Keratinocyte (primary cell): ENCODE measurements around the gene ECI1. TPM values are rescaled to one million over a fixed set of nuclear protein-coding genes. Genes with fewer than 3 reads are reported as not detected.

ENCODE experiments used
- DNase-seq: peaks from one replicate; pipeline ENCODE4 v3.0.0-alpha.2; 2011; ENCODE audit warnings: low read depth, missing footprints, low spot score
- FAIRE-seq: peaks from 2 replicates; lab custom pipeline; 2011; peaks lifted over from hg19 to GRCh38; lab: Jason Lieb, UNC
- H2AFZ ChIP-seq: 2 replicates; pipeline ENCODE4 v1.6.0; 2012; ENCODE audit warnings: low read length, control low read depth, inconsistent platforms; ENCODE audit not compliant: control insufficient read depth
- H3K27ac ChIP-seq: 2 replicates; pipeline ENCODE4 v1.5.1; 2011; ENCODE audit warnings: low read length; ENCODE audit not compliant: control insufficient read depth, insufficient read depth
- H3K27me3 ChIP-seq: 3 replicates; pipeline ENCODE4 v1.6.0; 2011; ENCODE audit warnings: low read length; ENCODE audit not compliant: control insufficient read depth, insufficient read depth; ENCODE audit errors: extremely low read depth
- H3K36me3 ChIP-seq, 2 experiments: 2 replicates in 1 of 2; 3 replicates in 1 of 2; pipeline ENCODE4 v1.5.1; 2011; ENCODE audit warnings: low read length in 2 of 2, mild to moderate bottlenecking in 1 of 2; ENCODE audit not compliant: control insufficient read depth in 2 of 2, insufficient read depth in 2 of 2; ENCODE audit errors: extremely low read depth in 1 of 2
- H3K4me1 ChIP-seq: 3 replicates; pipeline ENCODE4 v1.5.1; 2011; ENCODE audit warnings: low read length; ENCODE audit not compliant: control insufficient read depth, insufficient read depth; ENCODE audit errors: extremely low read depth
- H3K4me2 ChIP-seq: 3 replicates; pipeline ENCODE4 v1.6.0; 2011; ENCODE audit warnings: low read depth, low read length; ENCODE audit not compliant: control insufficient read depth, insufficient read depth; ENCODE audit errors: extremely low read depth
- H3K4me3 ChIP-seq, 3 experiments: fragments of 200-600 bp in 1 of 3; sonication (generic) in 1 of 3; 2 replicates in 2 of 3; 3 replicates in 1 of 3; pipeline ENCODE4 v1.5.1; 2011 to 2016; ENCODE audit warnings: low read length in 3 of 3, mild to moderate bottlenecking in 3 of 3, control low read depth in 2 of 3, inconsistent platforms in 1 of 3, low read depth in 1 of 3, mixed read lengths in 1 of 3, mixed run types in 1 of 3, moderate library complexity in 1 of 3; ENCODE audit not compliant: control insufficient read depth in 2 of 3, insufficient read depth in 2 of 3; ENCODE audit errors: extremely low read depth in 1 of 3
- H3K79me2 ChIP-seq: 2 replicates; pipeline ENCODE4 v1.6.0; 2012; ENCODE audit warnings: low read length; ENCODE audit not compliant: control insufficient read depth, insufficient read depth
- H3K9ac ChIP-seq: 3 replicates; pipeline ENCODE4 v1.6.0; 2011; ENCODE audit warnings: low read length; ENCODE audit not compliant: control insufficient read depth, insufficient read depth; ENCODE audit errors: extremely low read depth
- H3K9me1 ChIP-seq: 3 replicates; pipeline ENCODE4 v1.6.0; 2011; ENCODE audit warnings: low read length; ENCODE audit not compliant: control insufficient read depth, insufficient read depth; ENCODE audit errors: extremely low read depth
- H3K9me3 ChIP-seq: 2 replicates; pipeline ENCODE4 v1.5.1; 2012; ENCODE audit warnings: low read depth, low read length; ENCODE audit not compliant: control insufficient read depth
- H4K20me1 ChIP-seq: 3 replicates; pipeline ENCODE4 v1.6.0; 2011; ENCODE audit warnings: low read length; ENCODE audit not compliant: control insufficient read depth, insufficient read depth; ENCODE audit errors: extremely low read depth
- CTCF ChIP-seq, 3 experiments: IDR thresholded peaks in 1 of 3; conservative IDR thresholded peaks in 1 of 3; optimal IDR thresholded peaks in 1 of 3; 2 replicates in 2 of 3; 3 replicates in 1 of 3; pipeline versions ENCODE3 to v1.5.1; 2011; ENCODE audit warnings: low read length in 3 of 3, mild to moderate bottlenecking in 3 of 3, moderate library complexity in 2 of 3, control low read depth in 1 of 3, inconsistent platforms in 1 of 3; ENCODE audit not compliant: insufficient read depth in 2 of 3; ENCODE audit errors: extremely low read depth in 1 of 3
- EZH2 ChIP-seq: IDR thresholded peaks from one replicate; pipeline ENCODE4 v1.6.1; 2012; ENCODE audit warnings: inconsistent platforms, mild to moderate bottlenecking, low read length, moderate library complexity
- dilution Hi-C: fragments of 300-500 bp; cut with MboI; formaldehyde crosslinking; loops from one replicate; pipeline ENCODE4 v1.7.0; 2020; ENCODE audit warnings: low sequenced_read_pairs; ENCODE audit not compliant: extremely low pct_ligation_motif_present
- polyA plus RNA-seq, 5 experiments: library from polyadenylated mRNA; depleted of rRNA in 3 of 5; stranded (reverse) in 3 of 5; stranded (forward) in 1 of 5; unstranded in 1 of 5; fragments of >200 nt; gene quantifications; 1 replicate in 1 of 5; 2 replicates in 3 of 5; 3 replicates in 1 of 5; pipeline versions ENCODE4 v1.2.1 to v1.2.3, GENCODE V29; 2011 to 2012; ENCODE audit warnings: missing spikeins in 2 of 5, low read depth in 1 of 5, low replicate concordance in 1 of 5

ECI1 gene
- polyA plus RNA-seq, 1 donor (not counting 4 experiments of a cell fraction or from before 2014, with no cell fraction given) = 19.7 TPM

GRCh38 chr16:2232094-2232990 is 19.0 kb downstream of the ECI1 start:
- Histone ChIP-seq H3K36me3 (peaks cover 26 to 52% of the 10 kb centered on the region in 2 experiments), H3K4me1 (peaks cover 11% of the 10 kb centered on the region), H4K20me1 (peaks cover 10% of the 10 kb centered on the region)

GRCh38 chr16:2231016-2231931 is 20.1 kb downstream of the ECI1 start:
- peaks cover 26 to 53% of the 10 kb centered on the region in 2 experiments for H3K36me3 ChIP-seq
- no peaks in the 10 kb centered on the region for H3K9me3 ChIP-seq
- no peak overlapping the region for H3K4me3 ChIP-seq
- peak; percentile 9 for FAIRE-seq
- peak overlapping the region; percentile 3 for H3K4me2 ChIP-seq
- H3K4me1 ChIP-seq = peaks cover 14% of the 10 kb centered on the region
- dilution Hi-C loops = no loop called here
- peaks cover 9% of the 10 kb centered on the region for H4K20me1 ChIP-seq
- H3K27me3 ChIP-seq = peaks cover 8% of the 10 kb centered on the region
- H2AFZ ChIP-seq = no peak overlapping the region
- TF ChIP-seq EZH2 = no peak
- TF ChIP-seq CTCF (optimal IDR thresholded peaks at IDR 0.05 in 1 of 3, IDR thresholded peaks at IDR 0.05 in 1 of 3, conservative IDR thresholded peaks at IDR 0.05 in 1 of 3; ENCODE audit: extremely low read depth in 1 of 3, insufficient read depth in 2 of 3, low read length in 3 of 3) = no peak
- peaks cover 20% of the 10 kb centered on the region for H3K79me2 ChIP-seq
- DNase-seq = no peak
- no peak overlapping the region for H3K9ac ChIP-seq
- H3K27ac ChIP-seq = no peak overlapping the region
- peaks cover 3% of the 10 kb centered on the region for H3K9me1 ChIP-seq

More at GRCh38 chr16:2232094-2232990, 19.0 kb downstream of the ECI1 start:
- Histone ChIP-seq H3K27me3 (peaks cover 19% of the 10 kb centered on the region), H3K79me2 (peaks cover 11% of the 10 kb centered on the region), H2AFZ (no peak overlapping the region), H3K9ac (no peak overlapping the region), H3K9me3 (no peaks in the 10 kb centered on the region), H3K4me2 (no peak overlapping the region), H3K4me3 (no peak overlapping the region), H3K9me1 (peaks cover 3% of the 10 kb centered on the region), H3K27ac (no peak overlapping the region)
- no peak for TF ChIP-seq EZH2
- no peak for TF ChIP-seq CTCF (optimal IDR thresholded peaks at IDR 0.05 in 1 of 3, IDR thresholded peaks at IDR 0.05 in 1 of 3, conservative IDR thresholded peaks at IDR 0.05 in 1 of 3; ENCODE audit: extremely low read depth in 1 of 3, insufficient read depth in 2 of 3, low read length in 3 of 3)
- dilution Hi-C loops = no loop called here
- DNase-seq (no peak), FAIRE-seq (no peak)
